ENCODE results near the gene MASP2. TPM values are rescaled to one million over a fixed set of nuclear protein-coding genes. Genes with fewer than 3 reads are reported as not detected.

The MASP2 gene
- polyA plus RNA-seq, 1 of the 3 experiments (the other 2 are of a cell fraction): not detected

GRCh38 chr1:11080931-11081330, 33.9 kb upstream of the MASP2 start:
- Histone ChIP-seq H3K9me2 (no peaks in the 10 kb centered on the region), H3K4me3 (ENCODE audit: low read depth in 2 of 2, low read length in 1 of 2) (no peak overlapping the region), H3K27me3 (ENCODE audit: insufficient read depth) (no peaks in the 10 kb centered on the region), H3F3A (replicated peaks; ENCODE audit: insufficient read depth) (peaks cover 11% of the 10 kb centered on the region), H3K36me3 (replicated peaks in 1 of 2; ENCODE audit: control insufficient read depth in 1 of 2, insufficient read depth in 2 of 2, low read length in 1 of 2) (peaks cover 31 to 41% of the 10 kb centered on the region in 2 experiments), H3K4me1 (ENCODE audit: control insufficient read depth in 1 of 2, insufficient read depth in 2 of 2, low read depth in 1 of 2, low read length in 1 of 2) (no peaks in the 10 kb centered on the region), H3K4me2 (no peak overlapping the region), H3K9ac (no peak overlapping the region), H3K9me3 (no peaks in the 10 kb centered on the region), H4K20me1 (ENCODE audit: insufficient read depth) (no peaks in the 10 kb centered on the region), H3K79me2 (ENCODE audit: insufficient read depth) (no peaks in the 10 kb centered on the region), H3K27ac (ENCODE audit: low read depth in 2 of 2, low read length in 1 of 2) (no peak overlapping the region), H2AFZ (ENCODE audit: low read depth) (no peak overlapping the region)
- no peak for DNase-seq
- no peak for TF ChIP-seq PBX3 (IDR thresholded peaks at IDR 0.05)
- no peak for TF ChIP-seq ELF1 (IDR thresholded peaks at IDR 0.05)
- no peak for TF ChIP-seq REST (IDR thresholded peaks at IDR 0.05; ENCODE audit: low read depth, low read length)
- TF ChIP-seq SIN3A (IDR thresholded peaks at IDR 0.05; ENCODE audit: borderline replicate concordance, low read depth, low read length): no peak
- no peak for TF ChIP-seq FOXJ3 (CRISPR knock-in tag; IDR thresholded peaks at IDR 0.05)
- no peak for TF ChIP-seq FOXM1 (IDR thresholded peaks at IDR 0.05; ENCODE audit: low read depth)
- no peak for TF ChIP-seq NRF1 (IDR thresholded peaks at IDR 0.05; ENCODE audit: low read depth, low read length)
- no peak for TF ChIP-seq RXRA (IDR thresholded peaks at IDR 0.05; ENCODE audit: borderline replicate concordance, low read depth)
- TF ChIP-seq GABPA (IDR thresholded peaks at IDR 0.05; ENCODE audit: low read depth): no peak
- no peak for TF ChIP-seq JUND (IDR thresholded peaks at IDR 0.05)
- TF ChIP-seq CHD2 (IDR thresholded peaks at IDR 0.05; ENCODE audit: low read length, partially characterized antibody): no peak
- TF ChIP-seq EZH2phosphoT487 (IDR thresholded peaks at IDR 0.05; ENCODE audit: borderline replicate concordance, low read depth): no peak
- TF ChIP-seq POLR2AphosphoS5 (IDR thresholded peaks at IDR 0.05; ENCODE audit: low read depth, low read length): no peak
- TF ChIP-seq CTCF (IDR thresholded peaks at IDR 0.05): no peak
- TF ChIP-seq ZBTB33 (IDR thresholded peaks at IDR 0.05; ENCODE audit: borderline replicate concordance, low read depth): no peak
- TF ChIP-seq RAD21 (IDR thresholded peaks at IDR 0.05; ENCODE audit: low read length): no peak
- no peak for TF ChIP-seq YY1 (IDR thresholded peaks at IDR 0.05; ENCODE audit: low read depth)
- no peak for TF ChIP-seq RCOR1 (IDR thresholded peaks at IDR 0.05; ENCODE audit: low read length)
- no peak for TF ChIP-seq TEAD4 (IDR thresholded peaks at IDR 0.05; ENCODE audit: borderline replicate concordance, insufficient read depth)
- TF ChIP-seq TAF1 (IDR thresholded peaks at IDR 0.05; ENCODE audit: borderline replicate concordance, low read depth, low read length): no peak
- 77% methylated on average over 9 of the region's 12 CpGs for WGBS (ENCODE audit: low lambda C conversion rate)
- ChIA-PET CTCF (interaction anchor here (2.9 kb wide), 1 partner anchor 43 kb away, joined by 19 read pairs; no protein-coding TSS in a partner anchor), POLR2A (no interaction called here)

Measured in SK-N-SH (cell line).